HepG2 (cell line): ENCODE data around the gene SGSH. TPM values are rescaled to one million over a fixed set of nuclear protein-coding genes. Genes with fewer than 3 reads are reported as not detected.

Experiments used
- AHR ChIP-seq: IDR thresholded peaks from 2 replicates; pipeline ENCODE4 v1.6.1; 2018; ENCODE audit warnings: missing genetic modification reagents, missing compliant biosample characterization
- ARID4A ChIP-seq: sonication (generic); formaldehyde crosslinking; IDR thresholded peaks from 2 replicates; pipeline ENCODE4 v1.5.0; 2020; ENCODE audit warnings: mild to moderate bottlenecking, missing genetic modification reagents, borderline replicate concordance
- ATF3 ChIP-seq: sonication (generic); formaldehyde crosslinking; IDR thresholded peaks from 2 replicates; pipeline ENCODE4 v1.4.0; 2020; ENCODE audit warnings: missing genetic modification reagents
- DNMT3B ChIP-seq: conservative IDR thresholded peaks from 2 replicates; pipeline ENCODE4 v1.6.1; 2016; ENCODE audit warnings: missing biosample characterization, control low read depth
- IKZF4 ChIP-seq: sonication (generic); formaldehyde crosslinking; IDR thresholded peaks from 2 replicates; pipeline ENCODE4 v1.5.1; 2020; ENCODE audit warnings: borderline replicate concordance, mild to moderate bottlenecking, low read depth, missing genetic modification reagents; ENCODE audit errors: not compliant biosample characterization
- NCOA2 ChIP-seq: sonication (generic); formaldehyde crosslinking; IDR thresholded peaks from 2 replicates; pipeline ENCODE4 v1.8.0; 2022; ENCODE audit warnings: inconsistent platforms
- PAWR ChIP-seq: sonication (generic); formaldehyde crosslinking; IDR thresholded peaks from 2 replicates; pipeline ENCODE4 v1.4.0; 2020; ENCODE audit warnings: missing genetic modification reagents, mild to moderate bottlenecking, borderline replicate concordance
- RARA ChIP-seq: IDR thresholded peaks from 2 replicates; pipeline ENCODE4 v1.6.1; 2016; ENCODE audit warnings: missing genetic modification reagents, missing compliant biosample characterization
- RBM22 ChIP-seq: fragments of 200-400 bp; formaldehyde crosslinking; optimal IDR thresholded peaks from 2 replicates; pipeline ENCODE3; 2017; ENCODE audit warnings: mild to moderate bottlenecking, low read length, moderate library complexity
- RFXANK ChIP-seq: IDR thresholded peaks from 2 replicates; pipeline ENCODE4 v1.6.1; 2016
- SIX1 ChIP-seq: sonication (generic); formaldehyde crosslinking; IDR thresholded peaks from 2 replicates; pipeline ENCODE4 v1.4.0; 2020; ENCODE audit warnings: missing genetic modification reagents, borderline replicate concordance
- SMARCE1 ChIP-seq: fragments of 450-650 bp; IDR thresholded peaks from 2 replicates; pipeline ENCODE4 v1.6.1; 2017; ENCODE audit warnings: borderline replicate concordance
- SP4 ChIP-seq: sonication (generic); formaldehyde crosslinking; IDR thresholded peaks from 2 replicates; pipeline ENCODE4 v1.8.1; 2023; ENCODE audit warnings: mild to moderate bottlenecking, missing genetic modification reagents
- TERF1 ChIP-seq: sonication (generic); formaldehyde crosslinking; IDR thresholded peaks from 2 replicates; pipeline ENCODE4 v1.8.0; 2022; ENCODE audit warnings: mild to moderate bottlenecking, missing genetic modification reagents, moderate library complexity
- TMF1 ChIP-seq: sonication (generic); formaldehyde crosslinking; IDR thresholded peaks from 2 replicates; pipeline ENCODE4 v1.8.1; 2022; ENCODE audit warnings: low read depth, missing genetic modification reagents
- ZBTB7B ChIP-seq: sonication (generic); formaldehyde crosslinking; IDR thresholded peaks from 2 replicates; pipeline ENCODE4 v1.4.0; 2020; ENCODE audit warnings: missing genetic modification reagents
- ZNF121 ChIP-seq: sonication (generic); formaldehyde crosslinking; IDR thresholded peaks from 2 replicates; pipeline ENCODE4 v1.5.0; 2020; ENCODE audit warnings: mild to moderate bottlenecking, missing genetic modification reagents
- ZNF235 ChIP-seq: sonication (generic); formaldehyde crosslinking; IDR thresholded peaks from 2 replicates; pipeline ENCODE4 v1.8.1; 2023; ENCODE audit warnings: mild to moderate bottlenecking, missing genetic modification reagents, borderline replicate concordance
- ZNF24 ChIP-seq: fragments of 450-650 bp; IDR thresholded peaks from 2 replicates; pipeline ENCODE4 v1.6.1; 2017; ENCODE audit warnings: antibody characterized with exemption, mild to moderate bottlenecking
- ZNF572 ChIP-seq: sonication (generic); formaldehyde crosslinking; IDR thresholded peaks from 2 replicates; pipeline ENCODE4 v1.5.1; 2020; ENCODE audit warnings: mild to moderate bottlenecking, missing genetic modification reagents
- ZNF674 ChIP-seq: sonication (generic); formaldehyde crosslinking; IDR thresholded peaks from 2 replicates; pipeline ENCODE4 v1.5.0; 2020; ENCODE audit warnings: low read depth, mild to moderate bottlenecking, missing genetic modification reagents
- ZNF678 ChIP-seq: sonication (generic); formaldehyde crosslinking; IDR thresholded peaks from 2 replicates; pipeline ENCODE4 v1.4.0; 2020; ENCODE audit warnings: mild to moderate bottlenecking, missing genetic modification reagents
- ZNF749 ChIP-seq: sonication (generic); formaldehyde crosslinking; IDR thresholded peaks from 2 replicates; pipeline ENCODE4 v1.8.0; 2022; ENCODE audit warnings: mild to moderate bottlenecking, missing genetic modification reagents, moderate library complexity, borderline replicate concordance
- ZNF766 ChIP-seq: sonication (generic); formaldehyde crosslinking; IDR thresholded peaks from 2 replicates; pipeline ENCODE4 v1.5.0; 2020; ENCODE audit warnings: missing genetic modification reagents, borderline replicate concordance
- ZNF780A ChIP-seq: sonication (generic); formaldehyde crosslinking; IDR thresholded peaks from 2 replicates; pipeline ENCODE4 v1.8.0; 2022; ENCODE audit warnings: mild to moderate bottlenecking, missing genetic modification reagents, moderate library complexity
- polyA plus RNA-seq, 8 experiments: library from polyadenylated mRNA; depleted of rRNA in 3 of 8; stranded (reverse) in 7 of 8; unstranded in 1 of 8; fragments of >200 nt; fragmentation: Illumina TruSeq in 4 of 8; extraction: Trizol in 4 of 8; gene quantifications; 2 replicates each; pipeline versions ENCODE4 v1.2.1 to v1.2.3, GENCODE V29; 2011 to 2016; ENCODE audit warnings: low read depth in 4 of 8, missing spikeins in 1 of 8, mixed read lengths in 1 of 8; ENCODE audit not compliant: insufficient read depth in 1 of 8
- total RNA-seq, 5 experiments: library from RNA; depleted of rRNA; stranded (reverse); fragments of >200 nt; fragmentation: Illumina TruSeq; extraction: Trizol; gene quantifications; 2 replicates each; pipeline ENCODE4 v1.2.3, GENCODE V29; 2016; ENCODE audit warnings: low read depth in 1 of 5

SGSH gene
- total and polyA plus RNA-seq, 2 of the 13 experiments (the other 11 are each of a cell fraction or from before 2014, with no cell fraction given), result 12.2 to 17.6 TPM

GRCh38 chr17:80260069-80260535, 40.0 kb upstream of the SGSH start (continued):
- TF ChIP-seq ZNF674 (CRISPR knock-in tag) (no peak), DNMT3B (CRISPR knock-in tag) (no peak), IKZF4 (CRISPR knock-in tag) (no peak), ZNF24 (no peak), ATF3 (CRISPR knock-in tag) (peak; percentile 13; the same call in 1 of the 2 replicates), RBM22 (no peak), TERF1 (CRISPR knock-in tag) (no peak), RFXANK (no peak), ZNF766 (CRISPR knock-in tag) (peak; percentile 63; the same call in 1 of the 2 replicates), ZNF572 (CRISPR knock-in tag) (no peak), ZNF749 (CRISPR knock-in tag) (0 out of 2 replicates have a peak, but pooled peaks have one; percentile 36), ZNF235 (CRISPR knock-in tag) (no peak), SMARCE1 (no peak), SP4 (CRISPR knock-in tag) (peak; percentile 54), RARA (CRISPR knock-in tag) (no peak), ZNF121 (CRISPR knock-in tag) (peak; percentile 20; the same call in 1 of the 2 replicates), ZBTB7B (CRISPR knock-in tag) (peak; percentile 62; the same call in 1 of the 2 replicates), ZNF678 (CRISPR knock-in tag) (no peak; the same call in 1 of the 2 replicates), ZNF780A (CRISPR knock-in tag) (no peak), NCOA2 (CRISPR knock-in tag) (0 out of 2 replicates have a peak, but pooled peaks have one; percentile 10), TMF1 (CRISPR knock-in tag) (0 out of 2 replicates have a peak, but pooled peaks have one; percentile 69), PAWR (CRISPR knock-in tag) (no peak), SIX1 (CRISPR knock-in tag) (no peak), AHR (CRISPR knock-in tag) (0 out of 2 replicates have a peak, but pooled peaks have one; percentile 45), ARID4A (0 out of 2 replicates have a peak, but pooled peaks have one; percentile 44)
